Liver (tissue), 9 donors: ENCODE data around the gene ETFA. TPM values are rescaled to one million over a fixed set of nuclear protein-coding genes. Genes with fewer than 3 reads are reported as not detected.
"Not testable (repeated sequence)": the region's sequence is repeated elsewhere in the genome, so short reads cannot be mapped to it uniquely, and the experiment has no call there.

Experiments
- DNase-seq: peaks from one replicate; pipeline ENCODE4 v3.0.0-alpha.2; 2017; ENCODE audit warnings: low spot score
- H3K27ac ChIP-seq, 2 donors: one replicate each; pipeline ENCODE4 v1.7.0; 2013; ENCODE audit warnings: inconsistent platforms in 2 of 2, low read length in 2 of 2, control low read depth in 1 of 2, low read depth in 1 of 2, mild to moderate bottlenecking in 1 of 2
- H3K27me3 ChIP-seq, 4 donors: one replicate each; pipeline versions ENCODE4 v1.6.1 to v1.7.0; 2013; ENCODE audit warnings: low read length in 3 of 4, inconsistent platforms in 1 of 4, mild to moderate bottlenecking in 1 of 4, moderate library complexity in 1 of 4; ENCODE audit not compliant: control insufficient read depth in 4 of 4, insufficient read depth in 4 of 4
- H3K36me3 ChIP-seq, 4 donors: one replicate each; pipeline versions ENCODE4 v1.6.1 to v1.7.0; 2013; ENCODE audit warnings: low read length in 3 of 4, mild to moderate bottlenecking in 3 of 4, low read depth in 1 of 4, moderate library complexity in 1 of 4; ENCODE audit not compliant: control insufficient read depth in 4 of 4, insufficient read depth in 3 of 4
- H3K4me1 ChIP-seq, 4 donors: one replicate each; pipeline versions ENCODE4 v1.6.1 to v1.7.0; 2013; ENCODE audit warnings: low read length in 3 of 4, mild to moderate bottlenecking in 3 of 4, moderate library complexity in 1 of 4; ENCODE audit not compliant: control insufficient read depth in 4 of 4, insufficient read depth in 4 of 4
- H3K4me3 ChIP-seq, 3 donors: one replicate each; pipeline versions ENCODE4 v1.6.1 to v1.7.0; 2013; ENCODE audit warnings: low read length in 3 of 3, control low read depth in 1 of 3, low read depth in 1 of 3, mild to moderate bottlenecking in 1 of 3
- H3K9ac ChIP-seq, 2 donors: one replicate each; pipeline ENCODE4 v1.7.0; 2013; ENCODE audit warnings: low read length in 2 of 2, mild to moderate bottlenecking in 2 of 2, moderate library complexity in 2 of 2, control low read depth in 1 of 2, low read depth in 1 of 2
- H3K9me3 ChIP-seq, 4 donors: one replicate each; pipeline versions ENCODE4 v1.6.1 to v1.7.0; 2013; ENCODE audit warnings: low read length in 3 of 4; ENCODE audit not compliant: control insufficient read depth in 4 of 4
- CTCF ChIP-seq: fragments of 150-350 bp; IDR thresholded peaks from 2 replicates; pipeline ENCODE4 v1.5.1; 2017; ENCODE audit warnings: improper control_type of control experiment, low read depth, low read length; ENCODE audit not compliant: missing input control
- EGR1 ChIP-seq, 2 donors: IDR thresholded peaks; 2 replicates each; pipeline ENCODE4 v1.6.1; 2016 to 2018; ENCODE audit warnings: antibody characterized with exemption in 2 of 2, low read depth in 2 of 2
- FOXA1 ChIP-seq: IDR thresholded peaks from 2 replicates; pipeline ENCODE4 v1.6.1; 2016; ENCODE audit warnings: antibody characterized with exemption
- FOXA2 ChIP-seq: IDR thresholded peaks from 2 replicates; pipeline ENCODE4 v1.6.1; 2016; ENCODE audit warnings: antibody characterized with exemption
- GABPA ChIP-seq, 2 donors: IDR thresholded peaks in 1 of 2; conservative IDR thresholded peaks in 1 of 2; 2 replicates each; pipeline ENCODE4 v1.6.1; 2016; ENCODE audit warnings: antibody characterized with exemption in 2 of 2, mild to moderate bottlenecking in 1 of 2, moderate library complexity in 1 of 2
- HNF4A ChIP-seq, 2 donors: conservative IDR thresholded peaks; 2 replicates each; pipeline ENCODE4 v1.6.1; 2016; ENCODE audit warnings: antibody characterized with exemption in 2 of 2, mild to moderate bottlenecking in 2 of 2
- HNF4G ChIP-seq: IDR thresholded peaks from 2 replicates; pipeline ENCODE4 v1.6.1; 2016; ENCODE audit warnings: antibody characterized with exemption
- JUND ChIP-seq, 2 donors: IDR thresholded peaks; 2 replicates each; pipeline ENCODE4 v1.6.1; 2016; ENCODE audit warnings: antibody characterized with exemption in 2 of 2
- RAD21 ChIP-seq, 2 donors: IDR thresholded peaks; 2 replicates each; pipeline ENCODE4 v1.6.1; 2016; ENCODE audit warnings: antibody characterized with exemption in 2 of 2, mild to moderate bottlenecking in 2 of 2
- RXRA ChIP-seq, 2 donors: IDR thresholded peaks; 2 replicates each; pipeline ENCODE4 v1.6.1; 2017 to 2018; ENCODE audit warnings: antibody characterized with exemption in 2 of 2, mild to moderate bottlenecking in 1 of 2
- SP1 ChIP-seq: IDR thresholded peaks from 2 replicates; pipeline ENCODE4 v1.6.1; 2018; ENCODE audit warnings: antibody characterized with exemption, mild to moderate bottlenecking
- TAF1 ChIP-seq: conservative IDR thresholded peaks from 2 replicates; pipeline ENCODE4 v1.6.1; 2016; ENCODE audit warnings: antibody characterized with exemption, mild to moderate bottlenecking
- YY1 ChIP-seq: IDR thresholded peaks from 2 replicates; pipeline ENCODE4 v1.6.1; 2016; ENCODE audit warnings: antibody characterized with exemption, mild to moderate bottlenecking
- WGBS: extraction: QIAGEN DNeasy Blood & Tissue Kit; methylation state at CpG from one replicate; pipeline ENCODE4 v1.1.7; 2013; 5-methylcytosine and 5-hydroxymethylcytosine counted together
- polyA plus RNA-seq, 2 donors: library from polyadenylated mRNA; stranded (reverse) in 1 of 2; unstranded in 1 of 2; fragments of 200-250 nt in 1 of 2; fragments of >200 nt in 1 of 2; fragmentation: Nextera tagmentation in 1 of 2; extraction: Ambion mirVana in 1 of 2; gene quantifications; one replicate each; pipeline versions ENCODE4 v1.2.1 to v1.2.3, GENCODE V29; 2013 to 2015
- total RNA-seq, 2 donors: library from RNA; depleted of rRNA; stranded (reverse); fragments of >200 nt; gene quantifications; one replicate each; pipeline ENCODE4 v1.2.3, GENCODE V29; 2014
- donor health status: healthy.
- donor health status: healthy.
- donor health status: healthy.
- donor health status: healthy.
- donor health status: healthy.

The ETFA gene
- total and polyA plus RNA-seq, 4 donors: 92.6 to 342 (median 289) TPM

GRCh38 chr15:76267077-76267476 lies 44.2 kb downstream of the ETFA start:
- no peak overlapping the region for H3K4me3 ChIP-seq
- H3K9me3 ChIP-seq: peaks cover 0 to 2% (median under 1%) of the 10 kb centered on the region in 4 donors
- H3K27ac ChIP-seq: no peak overlapping the region
- no peak overlapping the region for H3K9ac ChIP-seq
- TF ChIP-seq RAD21 (IDR thresholded peaks at IDR 0.05) (no peak), GABPA (IDR thresholded peaks at IDR 0.05 in 1 of 2, conservative IDR thresholded peaks at IDR 0.05 in 1 of 2) (no peak), YY1 (no peak), FOXA1 (no peak), HNF4A (conservative IDR thresholded peaks at IDR 0.05) (no peak), RXRA (IDR thresholded peaks at IDR 0.05) (no peak)
- no peak for DNase-seq
- 99% methylated on average over 6 of the region's 6 CpGs for WGBS
- peaks cover 4 to 55% (median 43%) of the 10 kb centered on the region in 4 donors for H3K36me3 ChIP-seq
- no peaks in the 10 kb centered on the region for H3K27me3 ChIP-seq
- H3K4me1 ChIP-seq: no peaks in the 10 kb centered on the region

GRCh38 chr15:76265769-76266168 lies 45.5 kb downstream of the ETFA start:
- not testable (repeated sequence) for H3K9ac ChIP-seq, H3K27me3 ChIP-seq, DNase-seq, H3K27ac ChIP-seq, H3K4me3 ChIP-seq, H3K4me1 ChIP-seq, H3K9me3 ChIP-seq
- 98% methylated on average over 2 of the region's 2 CpGs for WGBS
- H3K36me3 ChIP-seq: peaks cover 10 to 60% (median 39%) of the 10 kb centered on the region in 4 donors

GRCh38 chr15:76260246-76260938 lies 50.9 kb downstream of the ETFA start:
- TF ChIP-seq TAF1 (no peak), HNF4A (conservative IDR thresholded peaks at IDR 0.05) (no peak), CTCF (no peak), JUND (IDR thresholded peaks at IDR 0.05) (no peak), HNF4G (no peak), YY1 (no peak), RXRA (IDR thresholded peaks at IDR 0.05) (no peak), FOXA1 (no peak), EGR1 (IDR thresholded peaks at IDR 0.05; ENCODE audit: low read depth in 2 of 2) (no peak), SP1 (no peak), FOXA2 (no peak)
- no peak overlapping the region for H3K27ac ChIP-seq
- H3K4me3 ChIP-seq: no peak overlapping the region
- H3K9ac ChIP-seq: no peak overlapping the region
- no peak for DNase-seq
- 99% methylated on average over 12 of the region's 12 CpGs for WGBS
- H3K36me3 ChIP-seq: peaks cover 9 to 54% (median 28%) of the 10 kb centered on the region in 4 donors
- no peaks in the 10 kb centered on the region for H3K27me3 ChIP-seq
- no peaks in the 10 kb centered on the region for H3K4me1 ChIP-seq
- H3K9me3 ChIP-seq: peaks cover 0 to 2% (median under 1%) of the 10 kb centered on the region in 4 donors
